Activated CD8-positive, alpha-beta memory T cell treated with anti-CD3 and anti-CD28 coated beads for 24 hours (primary cell): Measurements from ENCODE around the gene CORO2B.
"Not testable (repeated sequence)": the region's sequence is repeated elsewhere in the genome, so short reads cannot be mapped to it uniquely, and the experiment has no call there.

ENCODE experiments used
- DNase-seq: peaks from one replicate; pipeline ENCODE4 v3.0.0-alpha.2; 2020

Gene CORO2B

GRCh38 chr15:68632101-68632500 lies 53.3 kb downstream of the CORO2B start:
- no peak for DNase-seq

GRCh38 chr15:68633231-68634121 lies 54.7 kb downstream of the CORO2B start:
- DNase-seq, result no peak

GRCh38 chr15:68634122-68634482 lies 55.3 kb downstream of the CORO2B start:
- DNase-seq, result no peak

- DNase-seq, result no peak
Observed at GRCh38 chr15:68634531-68634930, 55.7 kb downstream of the CORO2B start.

GRCh38 chr15:68635141-68635540 lies 56.3 kb downstream of the CORO2B start:
- DNase-seq, result no peak

GRCh38 chr15:68636256-68636655 lies 57.5 kb downstream of the CORO2B start:
- no peak for DNase-seq

GRCh38 chr15:68637767-68638404 lies 59.1 kb downstream of the CORO2B start:
- DNase-seq, result no peak

GRCh38 chr15:68638953-68639515 lies 60.2 kb downstream of the CORO2B start:
- DNase-seq, result no peak

- DNase-seq, result no peak
Observed at GRCh38 chr15:68639926-68640600, 61.3 kb downstream of the CORO2B start.

GRCh38 chr15:68640791-68641331 lies 62.1 kb downstream of the CORO2B start:
- DNase-seq, result no peak

- no peak for DNase-seq
Observed at GRCh38 chr15:68641376-68641775, 62.6 kb downstream of the CORO2B start.

GRCh38 chr15:68642491-68642845 lies 63.7 kb downstream of the CORO2B start:
- DNase-seq, result no peak

- DNase-seq, result no peak
Observed at GRCh38 chr15:68643216-68643830, 64.5 kb downstream of the CORO2B start.

GRCh38 chr15:68644083-68644904 lies 65.5 kb downstream of the CORO2B start:
- DNase-seq, result no peak

GRCh38 chr15:68644996-68645395 lies 66.2 kb downstream of the CORO2B start:
- no peak for DNase-seq

GRCh38 chr15:68646156-68646555 lies 67.4 kb downstream of the CORO2B start:
- DNase-seq, result no peak

- DNase-seq, result no peak
Observed at GRCh38 chr15:68646696-68647095, 67.9 kb downstream of the CORO2B start.

- not testable (repeated sequence) for DNase-seq
Observed at GRCh38 chr15:68647361-68647760, 68.6 kb downstream of the CORO2B start.

- peak; percentile 79 for DNase-seq
Observed at GRCh38 chr15:68650901-68651709, 72.3 kb downstream of the CORO2B start.

- no peak for DNase-seq
Observed at GRCh38 chr15:68651916-68652525, 73.2 kb downstream of the CORO2B start.
